ENCODE results near the gene NEMP1. TPM values are rescaled to one million over a fixed set of nuclear protein-coding genes. Genes with fewer than 3 reads are reported as not detected.

NEMP1 gene
- total and polyA plus RNA-seq, 2 of the 13 experiments (the other 11 are each of a cell fraction or from before 2014, with no cell fraction given), result 11.4 to 12.9 TPM

- TF ChIP-seq ZNF18 (CRISPR knock-in tag; IDR thresholded peaks at IDR 0.05; ENCODE audit: insufficient replicate concordance), result no peak
- TF ChIP-seq KLF9 (CRISPR knock-in tag; IDR thresholded peaks at IDR 0.05; ENCODE audit: low read depth), result no peak
- TF ChIP-seq SATB2 (CRISPR knock-in tag; IDR thresholded peaks at IDR 0.05), result no peak
- no peak for TF ChIP-seq ZBTB43 (CRISPR knock-in tag; conservative IDR thresholded peaks at IDR 0.05)
Measured at GRCh38 chr12:57027805-57028153, 50.8 kb downstream of the NEMP1 start (continued).

- no peak overlapping the region for H3K9ac ChIP-seq (ENCODE audit: insufficient read depth, low read depth, low read length)
- no peaks in the 10 kb centered on the region for H4K20me1 ChIP-seq (ENCODE audit: insufficient read depth, low read length)
- FAIRE-seq (no peak), ATAC-seq (no peak), DNase-seq (ENCODE audit: low spot score) (no peak)
- H2AFZ ChIP-seq (ENCODE audit: low read length), result no peak overlapping the region
- in situ Hi-C loops (cut with HindIII; ENCODE audit: extremely low pct_ligation_motif_present, low pct_unique_long_range_greater_than_20kb), result no loop called here
- ChIA-PET POLR2A (interaction anchor here (0.6 to 1.3 kb wide), 2 partner anchors 9 to 186 kb away, joined by 3 to 4 read pairs; no protein-coding TSS in a partner anchor), CTCF (ENCODE audit: low intra/inter-chr PET ratio, low total read pairs) (no interaction called here)
- H3K27me3 ChIP-seq (ENCODE audit: control insufficient read depth in 1 of 2, insufficient read depth in 2 of 2, low read length in 2 of 2), result no peaks in the 10 kb centered on the region
- H3K4me3 ChIP-seq (replicated peaks in 1 of 3; ENCODE audit: insufficient read depth in 1 of 3, low read depth in 2 of 3, low read length in 3 of 3), result no peak overlapping the region
- H3K36me3 ChIP-seq (replicated peaks in 1 of 2; ENCODE audit: control insufficient read depth in 1 of 2, insufficient read depth in 2 of 2, low read length in 2 of 2), result no peaks in the 10 kb centered on the region
- H3K27ac ChIP-seq (ENCODE audit: extremely low read length, insufficient read depth, low read length), result no peak overlapping the region
- H3K4me1 ChIP-seq (ENCODE audit: insufficient read depth, low read length), result peaks cover 11% of the 10 kb centered on the region
- WGBS (ENCODE audit: low lambda C conversion rate), result 72% methylated on average over 11 of the region's 13 CpGs
- H3K79me2 ChIP-seq (ENCODE audit: insufficient read depth, low read length), result no peaks in the 10 kb centered on the region
- intact Hi-C loops (cut with micrococcal nuclease; ENCODE audit: unreplicated experiment), result no loop called here
- H3K9me3 ChIP-seq (ENCODE audit: low read length), result no peaks in the 10 kb centered on the region
- BruUV-seq (replicated peaks), result no TSS peak
- no peak overlapping the region for H3K4me2 ChIP-seq (ENCODE audit: low read depth, low read length)
- TF ChIP-seq DRAP1 (CRISPR knock-in tag; IDR thresholded peaks at IDR 0.05) (no peak), BCL3 (CRISPR knock-in tag; IDR thresholded peaks at IDR 0.05) (no peak), NCOR1 (IDR thresholded peaks at IDR 0.05; ENCODE audit: borderline replicate concordance, low read length) (no peak), AKAP8 (CRISPR knock-in tag; IDR thresholded peaks at IDR 0.05) (no peak), ZNF570 (CRISPR knock-in tag; IDR thresholded peaks at IDR 0.05; ENCODE audit: borderline replicate concordance) (no peak), IRF1 (CRISPR knock-in tag; IDR thresholded peaks at IDR 0.05; ENCODE audit: low read depth) (no peak), ARNTL (CRISPR knock-in tag; IDR thresholded peaks at IDR 0.05) (no peak), PRDM4 (CRISPR knock-in tag; IDR thresholded peaks at IDR 0.05; ENCODE audit: borderline replicate concordance) (no peak)
Measured at GRCh38 chr12:57027011-57027804, 51.4 kb downstream of the NEMP1 start.

Data from HepG2 (cell line).